ENCODE measurements around the gene ZNF692. TPM values are rescaled to one million over a fixed set of nuclear protein-coding genes. Genes with fewer than 3 reads are reported as not detected.

Gene ZNF692
- total RNA-seq, 1 experiment from 2014 or later: 59.1 TPM

- ATAC-seq (no peak), DNase-seq (ENCODE audit: low spot score) (no peak)
- peaks cover 43% of the 10 kb centered on the region for H3K36me3 Mint-ChIP-seq
- no peak for TF ChIP-seq ZNF671 (CRISPR knock-in tag; IDR thresholded peaks at IDR 0.05)
- no peak for TF ChIP-seq ZMAT4 (CRISPR knock-in tag; IDR thresholded peaks at IDR 0.05)
- no peak for TF ChIP-seq TCF7 (CRISPR knock-in tag; IDR thresholded peaks at IDR 0.05; ENCODE audit: low read depth)
- no peak for TF ChIP-seq PRRX2 (CRISPR knock-in tag; IDR thresholded peaks at IDR 0.05)
- no peak for TF ChIP-seq FOXP4 (CRISPR knock-in tag; IDR thresholded peaks at IDR 0.05)
- no peak for TF ChIP-seq ZNF416 (CRISPR knock-in tag; IDR thresholded peaks at IDR 0.05)
- no peak for TF ChIP-seq ETV6 (CRISPR knock-in tag; IDR thresholded peaks at IDR 0.05)
- TF ChIP-seq CBFB (CRISPR knock-in tag; IDR thresholded peaks at IDR 0.05; ENCODE audit: low read depth): no peak
- no peak for TF ChIP-seq IRF2 (CRISPR knock-in tag; IDR thresholded peaks at IDR 0.05; ENCODE audit: borderline replicate concordance, low read depth)
- TF ChIP-seq ZBTB21 (CRISPR knock-in tag; IDR thresholded peaks at IDR 0.05; ENCODE audit: borderline replicate concordance): no peak
- no peak overlapping the region for H3K4me3 Mint-ChIP-seq
- ChIA-PET CTCF (interaction anchor here (1.0 kb wide), 1 partner anchor 24 kb away, joined by 3 read pairs; the partner anchor contains the start of gene ZNF672), POLR2A (no interaction called here)
- no peaks in the 10 kb centered on the region for H3K27me3 Mint-ChIP-seq (ENCODE audit: low read depth)
- no peaks in the 10 kb centered on the region for H3K9me3 Mint-ChIP-seq
- no peak overlapping the region for H3K27ac Mint-ChIP-seq
- H3K4me1 Mint-ChIP-seq: peaks cover 18% of the 10 kb centered on the region
Observed at GRCh38 chr1:248813546-248813945, 45.3 kb downstream of the ZNF692 start.

- DNase-seq (ENCODE audit: low spot score) (no peak), ATAC-seq (no peak)
- Mint-ChIP-seq H3K36me3 (peaks cover 43% of the 10 kb centered on the region), H3K4me3 (no peak overlapping the region), H3K27me3 (ENCODE audit: low read depth) (no peaks in the 10 kb centered on the region), H3K4me1 (peaks cover 14% of the 10 kb centered on the region), H3K27ac (no peak overlapping the region), H3K9me3 (no peaks in the 10 kb centered on the region)
- ChIA-PET POLR2A (no interaction called here), CTCF (interaction anchor here (1.0 to 1.9 kb wide), 6 partner anchors 10 to 94 kb away, joined by 4 to 11 read pairs (median 7); partner anchors contain the start of genes SH3BP5L, ZNF672 and ZNF692)
- no peak for TF ChIP-seq IRF2 (CRISPR knock-in tag; IDR thresholded peaks at IDR 0.05; ENCODE audit: borderline replicate concordance, low read depth)
- TF ChIP-seq TEAD4 (CRISPR knock-in tag; IDR thresholded peaks at IDR 0.05): no peak
- no peak for TF ChIP-seq RORB (CRISPR knock-in tag; IDR thresholded peaks at IDR 0.05)
- no peak for TF ChIP-seq ZNF423 (CRISPR knock-in tag; IDR thresholded peaks at IDR 0.05)
- TF ChIP-seq ZNF232 (CRISPR knock-in tag; IDR thresholded peaks at IDR 0.05): no peak
- TF ChIP-seq PRRX2 (CRISPR knock-in tag; IDR thresholded peaks at IDR 0.05): no peak
- no peak for TF ChIP-seq E2F4 (CRISPR knock-in tag; IDR thresholded peaks at IDR 0.05; ENCODE audit: borderline replicate concordance, low read depth)
- TF ChIP-seq GTF2I (CRISPR knock-in tag; conservative IDR thresholded peaks at IDR 0.05): no peak
- TF ChIP-seq ZBTB43 (CRISPR knock-in tag; IDR thresholded peaks at IDR 0.05): no peak
- no peak for TF ChIP-seq ESRRA (CRISPR knock-in tag; IDR thresholded peaks at IDR 0.05; ENCODE audit: borderline replicate concordance)
- no peak for TF ChIP-seq MYBL2 (CRISPR knock-in tag; IDR thresholded peaks at IDR 0.05)
- TF ChIP-seq FOXJ3 (CRISPR knock-in tag; IDR thresholded peaks at IDR 0.05; ENCODE audit: borderline replicate concordance): no peak
- no peak for TF ChIP-seq NR3C1 (CRISPR knock-in tag; conservative IDR thresholded peaks at IDR 0.05; ENCODE audit: low read depth)
- TF ChIP-seq ZNF263 (CRISPR knock-in tag; IDR thresholded peaks at IDR 0.05; ENCODE audit: low read depth): no peak
- no peak for TF ChIP-seq GABPB1 (CRISPR knock-in tag; IDR thresholded peaks at IDR 0.05)
- no peak for TF ChIP-seq JAZF1 (CRISPR knock-in tag; IDR thresholded peaks at IDR 0.05)
- TF ChIP-seq EMX1 (CRISPR knock-in tag; IDR thresholded peaks at IDR 0.05): no peak
- TF ChIP-seq ZNF281 (CRISPR knock-in tag; IDR thresholded peaks at IDR 0.05): no peak
Observed at GRCh38 chr1:248812736-248813425, 46.0 kb downstream of the ZNF692 start.
